ENCODE measurements around the gene PCDHB4.
"Not testable (repeated sequence)": the region's sequence is repeated elsewhere in the genome, so short reads cannot be mapped to it uniquely, and the experiment has no call there.

- TF ChIP-seq CTCF (conservative IDR thresholded peaks at IDR 0.05); EZH2 (IDR thresholded peaks at IDR 0.05; ENCODE audit: low read depth): not testable (repeated sequence)
Observed at GRCh38 chr5:141102471-141102870, 19.1 kb upstream of the PCDHB4 start.
